Stomach (tissue), 4 donors: ENCODE data around the gene PLEKHA6.

Experiments used
- EP300 ChIP-seq: sonication (generic); formaldehyde crosslinking; IDR thresholded peaks from one replicate; pipeline ENCODE4 v1.6.1; 2017; ENCODE audit warnings: antibody characterized with exemption
- POLR2A ChIP-seq, 4 donors: fragments of 450-650 bp; IDR thresholded peaks; one replicate each; pipeline ENCODE4 v1.6.1; 2016; ENCODE audit warnings: antibody characterized with exemption in 4 of 4, control low read depth in 2 of 4, mild to moderate bottlenecking in 1 of 4, moderate library complexity in 1 of 4
- TF ChIP-seq, protein P1 (sequence below), 7 experiments: fragments of 450-650 bp in 4 of 7; fragments of 200-600 bp in 3 of 7; sonication (generic) in 3 of 7; IDR thresholded peaks; one replicate each; pipeline ENCODE4 v1.5.1; 2016 to 2019; ENCODE audit warnings: antibody characterized with exemption in 7 of 7, control low read depth in 2 of 7, mild to moderate bottlenecking in 1 of 7

DNA sequence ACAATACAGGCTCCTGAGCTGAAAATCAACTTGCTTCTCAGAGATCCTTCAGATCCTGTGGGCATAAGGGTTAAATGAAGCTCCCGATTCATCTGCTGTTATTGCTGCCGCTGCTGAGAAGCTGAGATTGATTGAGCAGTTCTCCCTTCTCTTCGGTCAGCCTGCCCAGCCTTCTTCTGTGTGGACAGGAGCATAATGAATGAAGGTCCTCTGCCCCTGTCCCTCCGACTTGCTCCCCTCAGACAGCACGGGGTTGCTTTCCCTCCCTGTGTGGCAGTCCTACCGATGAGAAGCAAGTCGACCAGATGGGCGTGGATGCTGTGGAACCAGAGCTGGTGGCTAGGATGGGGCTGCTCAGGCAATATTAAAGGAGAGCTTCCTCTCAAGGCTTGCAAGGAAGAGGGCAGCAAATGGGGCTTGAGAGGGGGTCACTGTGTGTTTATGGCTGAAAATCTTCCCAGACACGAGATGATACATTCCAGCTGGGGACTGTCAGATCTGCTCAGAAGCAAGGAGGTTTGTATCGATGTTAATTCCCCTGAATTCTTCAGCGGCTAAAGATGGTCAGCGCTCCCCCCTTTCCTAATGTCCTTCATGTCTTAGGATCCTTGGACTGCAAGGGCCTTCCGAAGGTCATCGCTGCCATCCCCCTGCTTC lies 82.0 kb downstream of the PLEKHA6 start:
- TF ChIP-seq, protein P1, sequence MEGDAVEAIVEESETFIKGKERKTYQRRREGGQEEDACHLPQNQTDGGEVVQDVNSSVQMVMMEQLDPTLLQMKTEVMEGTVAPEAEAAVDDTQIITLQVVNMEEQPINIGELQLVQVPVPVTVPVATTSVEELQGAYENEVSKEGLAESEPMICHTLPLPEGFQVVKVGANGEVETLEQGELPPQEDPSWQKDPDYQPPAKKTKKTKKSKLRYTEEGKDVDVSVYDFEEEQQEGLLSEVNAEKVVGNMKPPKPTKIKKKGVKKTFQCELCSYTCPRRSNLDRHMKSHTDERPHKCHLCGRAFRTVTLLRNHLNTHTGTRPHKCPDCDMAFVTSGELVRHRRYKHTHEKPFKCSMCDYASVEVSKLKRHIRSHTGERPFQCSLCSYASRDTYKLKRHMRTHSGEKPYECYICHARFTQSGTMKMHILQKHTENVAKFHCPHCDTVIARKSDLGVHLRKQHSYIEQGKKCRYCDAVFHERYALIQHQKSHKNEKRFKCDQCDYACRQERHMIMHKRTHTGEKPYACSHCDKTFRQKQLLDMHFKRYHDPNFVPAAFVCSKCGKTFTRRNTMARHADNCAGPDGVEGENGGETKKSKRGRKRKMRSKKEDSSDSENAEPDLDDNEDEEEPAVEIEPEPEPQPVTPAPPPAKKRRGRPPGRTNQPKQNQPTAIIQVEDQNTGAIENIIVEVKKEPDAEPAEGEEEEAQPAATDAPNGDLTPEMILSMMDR (IDR thresholded peaks at IDR 0.05) = no peak
- TF ChIP-seq POLR2A (IDR thresholded peaks at IDR 0.05) (no peak), EP300 (no peak)
